HEK293 (cell line): ENCODE results near the gene TMUB1.

Experiments used
- CTCF ChIA-PET: fragments of 350-600 bp; formaldehyde crosslinking; extraction: SDS; loops from one replicate; lab custom pipeline; 2021; ENCODE audit warnings: antibody characterized with exemption; lab: Yijun Ruan, JAX
- POLR2A ChIA-PET: fragments of 300-600 bp; formaldehyde crosslinking; extraction: SDS; loops from one replicate; lab custom pipeline; 2020; ENCODE audit warnings: antibody characterized with exemption, inconsistent platforms; lab: Yijun Ruan, JAX
- H3K27ac ChIP-seq: fragments of 200-500 bp; sonication (Bioruptor generic); 2 replicates; pipeline ENCODE4 v1.5.1; 2014; ENCODE audit warnings: low read depth, low read length, control low read depth, inconsistent platforms; ENCODE audit errors: extremely low read depth
- H3K36me3 ChIP-seq, 2 experiments: fragments of 200-500 bp in 1 of 2; sonication (Bioruptor generic) in 1 of 2; 1 replicate in 1 of 2; 2 replicates in 1 of 2; pipeline ENCODE4 v1.5.1; 2014 to 2017; ENCODE audit warnings: inconsistent platforms in 2 of 2, low read length in 2 of 2; ENCODE audit not compliant: control insufficient read depth in 2 of 2, insufficient read depth in 1 of 2
- H3K4me1 ChIP-seq: fragments of 200-500 bp; sonication (Bioruptor generic); 2 replicates; pipeline ENCODE4 v1.5.1; 2014; ENCODE audit warnings: mild to moderate bottlenecking, low read length, inconsistent platforms; ENCODE audit not compliant: control insufficient read depth, insufficient read depth
- H3K4me3 ChIP-seq: 2 replicates; pipeline ENCODE4 v1.5.1; 2011; ENCODE audit warnings: low read depth, mild to moderate bottlenecking, control low read depth, low read length, moderate library complexity
- H3K9me3 ChIP-seq: fragments of 200-500 bp; sonication (Bioruptor generic); 2 replicates; pipeline ENCODE4 v1.5.1; 2014; ENCODE audit warnings: low read depth, low read length, inconsistent platforms; ENCODE audit not compliant: control insufficient read depth, insufficient read depth
- HIC1 ChIP-seq: fragments of 450-650 bp; formaldehyde crosslinking; IDR thresholded peaks from 2 replicates; pipeline ENCODE4 v1.5.1; 2016; ENCODE audit warnings: missing biosample characterization, missing genetic modification characterization
- MZF1 ChIP-seq: fragments of 450-650 bp; formaldehyde crosslinking; IDR thresholded peaks from 2 replicates; pipeline ENCODE4 v1.5.1; 2017; ENCODE audit warnings: missing biosample characterization, missing genetic modification characterization, borderline replicate concordance
- SALL2 ChIP-seq: fragments of 450-650 bp; formaldehyde crosslinking; IDR thresholded peaks from 2 replicates; pipeline ENCODE4 v1.5.0; 2017; ENCODE audit warnings: missing biosample characterization, mild to moderate bottlenecking, missing genetic modification characterization, borderline replicate concordance
- ZNF221 ChIP-seq: fragments of 450-650 bp; formaldehyde crosslinking; IDR thresholded peaks from 2 replicates; pipeline ENCODE4 v1.5.1; 2017; ENCODE audit warnings: missing biosample characterization, missing genetic modification characterization, borderline replicate concordance
- ZNF223 ChIP-seq: fragments of 450-650 bp; formaldehyde crosslinking; IDR thresholded peaks from 2 replicates; pipeline ENCODE4 v1.5.1; 2016; ENCODE audit warnings: missing biosample characterization, missing genetic modification characterization
- ZNF362 ChIP-seq: fragments of 450-650 bp; formaldehyde crosslinking; IDR thresholded peaks from 2 replicates; pipeline ENCODE4 v1.5.1; 2016; ENCODE audit warnings: missing biosample characterization, missing genetic modification characterization
- ZNF391 ChIP-seq: fragments of 450-650 bp; formaldehyde crosslinking; IDR thresholded peaks from 2 replicates; pipeline ENCODE4 v1.5.1; 2016; ENCODE audit warnings: low read depth, missing biosample characterization, missing genetic modification characterization, borderline replicate concordance
- ZNF394 ChIP-seq: fragments of 450-650 bp; formaldehyde crosslinking; IDR thresholded peaks from 2 replicates; pipeline ENCODE4 v1.5.1; 2016; ENCODE audit warnings: missing biosample characterization, missing genetic modification characterization, mild to moderate bottlenecking, moderate library complexity, borderline replicate concordance
- ZNF473 ChIP-seq: fragments of 450-650 bp; formaldehyde crosslinking; IDR thresholded peaks from 2 replicates; pipeline ENCODE4 v1.5.1; 2017; ENCODE audit warnings: missing biosample characterization, missing genetic modification characterization
- ZNF514 ChIP-seq: fragments of 450-650 bp; formaldehyde crosslinking; IDR thresholded peaks from 2 replicates; pipeline ENCODE4 v1.5.1; 2016; ENCODE audit warnings: missing biosample characterization, missing genetic modification characterization
- ZNF560 ChIP-seq: fragments of 450-650 bp; formaldehyde crosslinking; IDR thresholded peaks from 2 replicates; pipeline ENCODE4 v1.5.1; 2017; ENCODE audit warnings: missing biosample characterization, missing genetic modification characterization, borderline replicate concordance
- ZNF670 ChIP-seq: fragments of 450-650 bp; formaldehyde crosslinking; IDR thresholded peaks from 2 replicates; pipeline ENCODE4 v1.5.1; 2016; ENCODE audit warnings: missing biosample characterization, missing genetic modification characterization, low read depth
- ZNF76 ChIP-seq: fragments of 450-650 bp; formaldehyde crosslinking; IDR thresholded peaks from 2 replicates; pipeline ENCODE4; 2016; ENCODE audit warnings: low read depth, missing biosample characterization, missing genetic modification characterization, borderline replicate concordance
- ZSCAN4 ChIP-seq: fragments of 450-650 bp; formaldehyde crosslinking; IDR thresholded peaks from 2 replicates; pipeline ENCODE4 v1.5.1; 2017; ENCODE audit warnings: missing biosample characterization, missing genetic modification characterization
- TF ChIP-seq, protein P1 (sequence below): fragments of 450-650 bp; formaldehyde crosslinking; IDR thresholded peaks from 2 replicates; pipeline ENCODE4 v1.5.0; 2017; ENCODE audit warnings: missing biosample characterization, missing genetic modification characterization, borderline replicate concordance
- TF ChIP-seq, protein P2 (sequence below): fragments of 450-650 bp; formaldehyde crosslinking; IDR thresholded peaks from 2 replicates; pipeline ENCODE4 v1.5.1; 2016; ENCODE audit warnings: missing biosample characterization, missing genetic modification characterization

Gene TMUB1

DNA sequence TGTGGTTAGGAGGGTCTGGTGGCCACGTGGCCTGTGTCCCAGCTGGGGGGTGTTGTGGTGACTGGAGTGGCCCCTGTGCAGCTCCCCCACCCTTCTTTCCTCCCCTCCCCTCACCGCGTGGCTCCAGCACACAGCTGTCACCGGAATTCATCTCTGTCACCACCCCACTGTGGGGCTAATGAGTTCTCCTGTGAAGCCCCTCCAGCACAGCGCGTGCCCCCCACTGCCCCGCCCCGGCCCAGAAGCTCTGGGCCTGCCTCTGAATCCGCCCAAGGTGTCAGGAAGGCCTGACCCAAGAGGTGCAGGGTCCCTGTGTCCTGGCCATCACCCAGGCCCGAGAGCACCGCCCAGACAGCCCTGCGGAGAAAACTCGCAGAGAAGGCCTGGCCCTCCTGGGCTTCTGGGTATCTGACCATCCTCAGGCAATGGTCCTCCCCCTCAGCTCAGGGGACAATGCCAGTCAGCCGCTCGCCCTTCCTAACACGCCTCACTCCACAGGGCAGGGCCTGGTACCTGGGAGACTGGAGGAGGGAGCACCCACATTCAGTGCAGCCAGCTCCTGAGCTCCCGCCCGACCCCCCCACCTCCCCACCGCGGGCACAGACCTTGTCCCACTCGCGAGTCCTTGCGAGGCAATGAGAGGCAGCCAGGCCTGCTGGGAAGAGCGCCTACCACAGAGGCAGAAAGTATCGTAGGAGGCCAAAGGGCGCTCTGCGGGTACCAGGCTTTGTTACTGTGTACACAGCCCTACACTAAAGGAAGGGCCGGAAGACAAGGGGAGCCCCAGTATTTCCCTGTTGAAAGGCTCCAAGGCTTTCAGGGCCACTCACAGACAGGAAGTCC lies 46.0 kb upstream of the TMUB1 start:
- TF ChIP-seq ZNF394 (no peak), ZSCAN4 (tag by site-specific recombination) (no peak), ZNF221 (no peak)
- Histone ChIP-seq H3K27ac (no peak overlapping the region), H3K9me3 (no peaks in the 10 kb centered on the region), H3K4me1 (no peaks in the 10 kb centered on the region), H3K4me3 (no peak overlapping the region), H3K36me3 (peaks cover 0 to 93% of the 10 kb centered on the region in 2 experiments; a peak in 1 of 3 replicates)
- ChIA-PET CTCF (interaction anchor here (0.7 to 1.5 kb wide), 5 partner anchors 9 to 93 kb away, joined by 3 to 5 read pairs (median 3); no protein-coding TSS in a partner anchor), POLR2A (interaction anchor here (0.6 kb wide), 1 partner anchor 1202 kb away, joined by 7 read pairs; no protein-coding TSS in a partner anchor)

DNA sequence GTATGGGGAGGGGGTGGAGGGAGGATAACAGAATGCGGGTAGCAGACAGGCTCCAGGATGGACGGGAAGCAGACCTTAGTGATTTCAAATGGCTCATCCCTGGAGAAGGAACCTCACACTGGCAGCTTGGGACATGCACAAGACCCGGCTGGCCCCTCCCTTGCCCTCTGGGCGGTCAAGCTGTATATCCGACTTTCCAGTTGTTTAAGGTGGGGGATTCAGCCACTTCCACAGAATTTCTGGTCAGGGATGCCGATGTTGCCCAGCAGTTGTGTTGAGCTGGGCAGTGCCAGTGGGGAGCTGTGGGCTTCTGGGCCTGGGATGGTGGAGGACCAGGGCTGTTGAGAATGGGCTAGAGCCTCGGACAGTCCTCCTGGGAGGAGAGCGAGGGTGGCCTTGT lies 45.4 kb upstream of the TMUB1 start:
- Histone ChIP-seq H3K36me3 (peaks cover 0 to 92% of the 10 kb centered on the region in 2 experiments; a peak in 1 of 3 replicates), H3K4me3 (no peak overlapping the region), H3K4me1 (no peaks in the 10 kb centered on the region), H3K27ac (no peak overlapping the region), H3K9me3 (no peaks in the 10 kb centered on the region)
- ChIA-PET CTCF (interaction anchor here (1.2 to 1.4 kb wide), 2 partner anchors 13 to 45 kb away, joined by 3 to 5 read pairs; no protein-coding TSS in a partner anchor), POLR2A (interaction anchor here (0.6 kb wide), 1 partner anchor 1203 kb away, joined by 7 read pairs; no protein-coding TSS in a partner anchor)
- TF ChIP-seq ZNF76 (tag by site-specific recombination) (no peak), ZNF473 (no peak), ZNF394 (no peak), ZNF514 (no peak), ZNF391 (tag by site-specific recombination) (no peak), ZNF560 (tag by site-specific recombination) (no peak), HIC1 (tag by site-specific recombination) (no peak), ZNF223 (no peak), ZNF670 (tag by site-specific recombination) (no peak), MZF1 (tag by site-specific recombination) (no peak), ZNF362 (tag by site-specific recombination) (no peak), SALL2 (tag by site-specific recombination) (no peak)
- TF ChIP-seq, protein P1, sequence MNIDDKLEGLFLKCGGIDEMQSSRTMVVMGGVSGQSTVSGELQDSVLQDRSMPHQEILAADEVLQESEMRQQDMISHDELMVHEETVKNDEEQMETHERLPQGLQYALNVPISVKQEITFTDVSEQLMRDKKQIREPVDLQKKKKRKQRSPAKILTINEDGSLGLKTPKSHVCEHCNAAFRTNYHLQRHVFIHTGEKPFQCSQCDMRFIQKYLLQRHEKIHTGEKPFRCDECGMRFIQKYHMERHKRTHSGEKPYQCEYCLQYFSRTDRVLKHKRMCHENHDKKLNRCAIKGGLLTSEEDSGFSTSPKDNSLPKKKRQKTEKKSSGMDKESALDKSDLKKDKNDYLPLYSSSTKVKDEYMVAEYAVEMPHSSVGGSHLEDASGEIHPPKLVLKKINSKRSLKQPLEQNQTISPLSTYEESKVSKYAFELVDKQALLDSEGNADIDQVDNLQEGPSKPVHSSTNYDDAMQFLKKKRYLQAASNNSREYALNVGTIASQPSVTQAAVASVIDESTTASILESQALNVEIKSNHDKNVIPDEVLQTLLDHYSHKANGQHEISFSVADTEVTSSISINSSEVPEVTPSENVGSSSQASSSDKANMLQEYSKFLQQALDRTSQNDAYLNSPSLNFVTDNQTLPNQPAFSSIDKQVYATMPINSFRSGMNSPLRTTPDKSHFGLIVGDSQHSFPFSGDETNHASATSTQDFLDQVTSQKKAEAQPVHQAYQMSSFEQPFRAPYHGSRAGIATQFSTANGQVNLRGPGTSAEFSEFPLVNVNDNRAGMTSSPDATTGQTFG (tag by site-specific recombination) = no peak
- TF ChIP-seq, protein P2, sequence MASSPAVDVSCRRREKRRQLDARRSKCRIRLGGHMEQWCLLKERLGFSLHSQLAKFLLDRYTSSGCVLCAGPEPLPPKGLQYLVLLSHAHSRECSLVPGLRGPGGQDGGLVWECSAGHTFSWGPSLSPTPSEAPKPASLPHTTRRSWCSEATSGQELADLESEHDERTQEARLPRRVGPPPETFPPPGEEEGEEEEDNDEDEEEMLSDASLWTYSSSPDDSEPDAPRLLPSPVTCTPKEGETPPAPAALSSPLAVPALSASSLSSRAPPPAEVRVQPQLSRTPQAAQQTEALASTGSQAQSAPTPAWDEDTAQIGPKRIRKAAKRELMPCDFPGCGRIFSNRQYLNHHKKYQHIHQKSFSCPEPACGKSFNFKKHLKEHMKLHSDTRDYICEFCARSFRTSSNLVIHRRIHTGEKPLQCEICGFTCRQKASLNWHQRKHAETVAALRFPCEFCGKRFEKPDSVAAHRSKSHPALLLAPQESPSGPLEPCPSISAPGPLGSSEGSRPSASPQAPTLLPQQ = no peak
